Measurements from ENCODE around the gene ZBTB45.
"Not testable (repeated sequence)": the region's sequence is repeated elsewhere in the genome, so short reads cannot be mapped to it uniquely, and the experiment has no call there.

ZBTB45 gene

DNA sequence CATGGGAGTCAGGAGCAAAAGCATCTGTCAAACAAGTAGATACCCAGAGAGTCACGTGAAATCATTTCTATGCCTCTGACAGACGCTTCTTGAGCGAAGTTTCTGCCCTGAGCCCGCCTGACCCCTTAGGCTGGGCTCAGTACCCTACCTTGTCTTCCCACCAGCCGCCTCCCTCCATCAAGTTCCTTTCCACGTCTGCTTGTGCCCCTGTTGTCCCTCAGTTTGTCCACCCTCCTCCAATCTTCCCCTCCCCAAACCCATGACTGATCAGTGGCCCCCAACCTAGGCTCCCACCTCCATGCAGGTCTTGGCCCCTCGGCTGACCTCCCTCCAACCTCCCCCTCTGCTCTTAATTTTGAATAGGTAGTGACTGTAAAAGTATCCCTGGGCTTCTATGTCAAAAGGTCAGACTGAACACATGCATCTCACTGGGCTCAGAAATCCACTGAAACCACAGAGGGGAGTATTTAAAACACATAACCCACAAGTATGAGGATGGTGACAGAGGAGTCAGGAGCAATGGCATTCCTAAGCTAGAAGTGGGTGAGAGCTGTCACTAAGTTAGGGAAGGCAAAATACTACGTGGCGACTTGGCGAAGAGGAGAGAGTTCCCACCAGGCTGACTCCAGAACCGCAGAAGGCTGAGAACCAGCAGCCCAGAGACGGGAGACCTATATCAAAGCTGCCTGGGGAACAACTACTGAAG lies 45.2 kb downstream of the ZBTB45 start:
- no peak for DNase-seq

DNA sequence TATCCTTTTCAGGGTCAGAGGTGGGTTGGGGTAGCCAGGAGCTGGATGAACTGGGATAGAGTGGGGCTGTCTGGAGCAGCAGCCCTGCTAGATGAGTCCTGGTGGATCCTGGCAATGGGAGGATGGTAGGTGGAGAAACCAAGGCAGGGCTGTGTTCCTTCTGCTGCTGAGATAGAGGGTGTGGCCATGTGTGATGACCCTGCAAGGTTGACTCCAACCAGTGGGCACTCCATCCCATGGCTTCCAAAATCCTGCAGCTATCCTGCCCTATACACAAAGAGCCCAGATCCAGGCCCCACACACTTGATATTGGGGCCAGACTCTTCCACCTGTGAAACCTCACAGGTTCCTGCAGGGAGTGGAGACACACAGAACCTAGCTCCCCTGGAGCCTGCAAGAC lies 45.8 kb downstream of the ZBTB45 start:
- DNase-seq = no peak

DNA sequence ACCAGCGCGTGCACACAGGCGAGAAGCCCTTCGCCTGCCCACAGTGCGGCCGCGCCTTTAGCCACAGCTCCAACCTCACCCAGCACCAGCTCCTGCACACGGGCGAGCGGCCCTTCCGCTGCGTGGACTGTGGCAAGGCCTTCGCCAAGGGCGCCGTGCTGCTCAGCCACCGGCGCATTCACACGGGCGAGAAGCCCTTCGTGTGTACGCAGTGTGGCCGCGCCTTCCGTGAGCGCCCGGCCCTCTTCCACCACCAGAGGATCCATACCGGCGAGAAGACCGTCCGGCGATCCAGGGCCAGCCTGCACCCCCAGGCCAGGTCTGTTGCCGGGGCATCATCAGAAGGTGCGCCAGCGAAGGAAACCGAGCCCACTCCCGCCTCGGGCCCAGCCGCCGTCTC lies 47.9 kb downstream of the ZBTB45 start:
- no peak for DNase-seq

DNA sequence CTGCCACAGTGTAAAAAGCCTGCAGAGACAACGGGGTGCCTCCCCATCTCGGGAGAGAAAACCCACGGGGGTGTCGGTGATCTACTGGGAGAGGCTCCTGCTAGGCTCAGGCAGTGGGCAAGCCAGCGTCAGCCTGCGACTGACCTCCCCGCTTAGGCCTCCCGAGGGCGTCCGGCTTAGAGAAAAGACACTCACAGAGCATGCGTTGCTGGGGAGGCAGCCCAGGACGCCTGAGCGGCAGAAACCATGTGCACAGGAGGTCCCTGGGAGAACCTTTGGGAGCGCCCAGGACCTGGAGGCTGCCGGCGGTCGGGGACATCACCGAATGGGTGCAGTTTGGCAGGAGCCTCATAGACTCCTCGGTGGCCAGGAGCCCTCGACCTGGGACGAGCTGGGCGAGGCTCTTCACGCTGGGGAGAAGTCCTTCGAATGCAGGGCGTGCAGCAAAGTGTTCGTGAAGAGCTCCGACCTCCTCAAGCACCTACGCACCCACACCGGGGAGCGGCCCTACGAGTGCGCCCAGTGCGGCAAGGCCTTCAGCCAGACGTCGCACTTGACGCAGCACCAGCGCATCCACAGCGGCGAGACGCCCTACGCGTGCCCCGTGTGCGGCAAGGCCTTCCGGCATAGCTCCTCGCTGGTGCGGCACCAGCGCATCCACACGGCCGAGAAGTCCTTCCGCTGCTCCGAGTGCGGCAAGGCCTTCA lies 48.6 kb downstream of the ZBTB45 start:
- not testable (repeated sequence) for DNase-seq

DNA sequence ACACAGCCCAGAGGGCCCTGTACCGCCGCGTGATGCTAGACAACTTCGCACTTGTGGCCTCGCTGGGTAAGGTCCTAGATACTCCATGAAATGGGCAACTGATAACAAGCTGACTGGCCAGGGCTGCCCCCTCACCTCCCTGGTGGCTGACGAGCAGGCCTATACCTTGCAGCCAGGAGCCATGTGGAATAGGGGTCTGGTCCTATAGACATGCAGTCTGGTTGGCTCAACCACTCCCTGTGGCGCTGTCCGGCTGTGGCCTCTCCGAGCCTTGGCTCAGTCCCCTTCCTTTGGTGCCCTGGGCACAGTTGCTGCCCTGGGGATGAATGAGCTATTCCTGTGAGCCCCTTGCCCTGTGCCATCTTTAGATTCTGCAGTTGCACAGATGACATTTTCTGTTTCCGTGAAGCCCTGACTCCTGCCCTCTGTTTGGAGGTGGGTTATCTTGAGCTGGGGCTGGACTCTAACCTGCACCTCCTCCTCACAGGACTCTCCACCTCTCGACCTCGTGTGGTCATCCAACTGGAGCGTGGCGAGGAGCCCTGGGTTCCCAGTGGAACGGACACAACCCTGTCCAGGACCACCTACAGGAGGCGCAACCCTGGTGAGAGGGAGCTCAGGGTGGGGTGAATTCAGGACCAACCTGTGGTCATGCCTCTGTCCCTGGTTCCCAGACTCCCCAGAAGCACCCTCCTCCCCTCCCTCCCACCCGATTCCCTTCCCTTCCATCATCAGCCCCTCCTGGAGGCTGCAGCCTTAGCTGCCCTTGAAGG lies 50.2 kb downstream of the ZBTB45 start:
- no peak for DNase-seq

DNA sequence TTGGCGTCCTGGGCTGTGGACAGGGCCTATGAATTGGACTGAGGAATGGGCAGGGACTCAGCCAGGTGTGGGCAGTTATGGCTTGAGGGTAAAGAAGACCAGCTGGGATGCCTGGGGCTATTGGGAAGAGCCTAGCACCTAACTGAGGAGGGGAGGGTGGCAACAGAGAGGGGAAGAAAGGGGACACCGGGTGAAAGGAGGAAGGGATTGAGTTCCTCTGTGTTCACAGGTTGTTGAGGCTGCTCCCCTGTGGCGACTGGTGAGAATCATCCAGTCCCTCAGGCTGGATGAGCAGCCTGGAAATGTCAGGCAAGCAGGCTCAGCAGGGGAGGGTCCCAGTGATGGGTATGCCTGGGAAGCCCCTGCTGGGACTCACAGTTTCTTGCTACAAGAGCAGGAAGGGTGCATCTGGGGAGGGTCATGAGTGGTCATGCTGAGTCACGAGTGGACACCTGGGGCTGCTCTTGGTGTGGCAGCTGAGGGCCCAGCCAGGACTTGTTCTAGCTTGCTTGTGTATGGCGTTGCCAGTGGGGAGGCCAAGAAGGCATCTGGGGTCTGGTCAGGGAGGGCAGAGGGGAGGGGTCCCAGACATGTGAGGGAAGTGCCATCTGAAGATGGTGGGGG lies 51.3 kb downstream of the ZBTB45 start:
- no peak for DNase-seq

DNA sequence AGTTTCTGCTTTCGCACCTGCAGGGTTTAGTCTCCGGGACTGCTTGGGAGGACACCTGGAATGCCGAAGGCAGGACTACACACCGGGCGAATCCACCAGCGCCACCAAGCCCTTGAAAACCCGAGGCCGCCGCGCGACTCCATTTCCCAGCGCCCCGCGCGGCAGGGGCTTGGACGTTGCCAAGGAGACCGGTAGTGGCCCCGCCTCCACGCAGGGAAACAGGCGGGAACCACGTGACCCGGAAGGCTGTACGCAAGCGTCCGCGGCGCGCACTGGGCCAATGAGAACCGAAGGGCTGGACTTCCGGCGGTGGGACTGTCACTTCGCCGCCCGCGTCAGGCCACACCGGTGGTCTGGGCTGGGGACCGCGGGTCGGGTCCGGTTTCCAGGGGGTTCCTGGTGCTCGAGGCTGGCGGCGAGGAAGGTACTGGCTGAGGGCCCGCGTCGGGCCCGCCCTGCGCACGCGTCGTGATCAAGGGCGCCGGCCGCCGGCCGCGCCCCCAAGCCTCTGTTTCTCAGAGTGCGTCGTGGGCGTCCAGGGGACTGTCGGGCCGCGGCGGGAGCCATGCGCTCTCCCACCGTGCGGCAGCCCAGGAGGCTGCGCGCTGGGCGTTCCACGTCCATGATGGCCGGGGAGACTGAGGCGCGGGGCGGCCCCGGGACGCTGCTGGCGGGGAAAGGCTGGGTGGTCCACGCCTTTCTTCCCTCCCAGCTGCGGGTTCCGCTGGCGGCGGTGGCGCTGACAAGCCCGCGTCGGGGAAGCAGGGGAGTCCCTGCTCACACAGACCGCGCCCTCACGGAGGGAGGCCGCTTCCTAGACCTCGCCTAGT lies 52.6 kb downstream of the ZBTB45 start, which contains the start of gene ZNF324:
TSS of gene ZNF324 (plus strand) at position 321 of the 830 bp plus-strand sequence. CDS start 2,106 bp downstream, outside the sequence.
- DNase-seq = peak; percentile 88

DNA sequence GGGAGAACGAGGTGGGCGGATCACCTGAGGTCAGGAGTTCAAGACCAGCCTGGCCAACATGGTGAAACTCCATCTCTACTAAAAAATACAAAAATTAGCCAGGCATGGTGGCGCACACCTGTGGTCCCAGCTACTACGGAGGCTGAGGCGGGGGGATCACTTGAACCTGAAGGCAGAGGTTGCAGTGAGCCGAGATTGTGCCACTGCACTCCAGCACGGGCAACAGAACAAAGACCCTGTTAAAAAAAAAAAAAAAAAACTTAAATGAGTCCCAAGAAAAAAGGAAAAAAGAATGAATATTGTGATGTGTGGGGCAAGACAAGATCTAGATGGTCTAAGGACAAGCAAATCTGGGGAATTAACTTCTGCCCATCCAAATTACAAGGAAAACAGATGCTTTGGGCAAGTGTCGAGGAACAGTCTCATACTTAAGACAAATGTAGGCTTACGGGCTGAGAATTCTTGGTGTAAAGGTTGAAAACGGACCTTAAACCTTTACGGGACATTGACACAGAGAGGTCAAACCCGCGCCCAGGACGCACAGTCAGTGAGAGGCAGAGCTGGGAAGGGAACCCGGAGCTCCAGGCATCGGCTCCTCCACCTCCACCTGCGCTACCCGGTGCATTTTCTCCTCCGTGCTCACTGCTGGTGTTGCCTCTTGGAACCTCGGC lies 53.4 kb downstream of the ZBTB45 start:
- DNase-seq = no peak

Data from NCI-H1048 (cell line).